GM21515 (cell line): ENCODE measurements around the gene RTKN2.
"Not testable (repeated sequence)": the region's sequence is repeated elsewhere in the genome, so short reads cannot be mapped to it uniquely, and the experiment has no call there.

Experiments
- ATAC-seq: cut with Tn5 transposase; IDR thresholded peaks from one replicate; pipeline ENCODE4 v1.9.1; 2021; ENCODE audit not compliant: unreplicated experiment

The RTKN2 gene

GRCh38 chr10:62268399-62269114 is at the start of gene RTKN2:
Gene RTKN2 (minus strand): TSS chr10:62268844. CDS start chr10:62268610, 234 bp downstream.
- peak; percentile 68 for ATAC-seq

GRCh38 chr10:62317257-62317656 is 48.6 kb upstream of the RTKN2 start:
- ATAC-seq = no peak

GRCh38 chr10:62309254-62309653 is 40.6 kb upstream of the RTKN2 start:
- ATAC-seq = no peak

GRCh38 chr10:62308101-62308500 is 39.5 kb upstream of the RTKN2 start:
- no peak for ATAC-seq

- no peak for ATAC-seq
Measured at GRCh38 chr10:62307635-62308034, 39.0 kb upstream of the RTKN2 start.

- ATAC-seq = no peak
Measured at GRCh38 chr10:62306663-62307062, 38.0 kb upstream of the RTKN2 start.

- no peak for ATAC-seq
Measured at GRCh38 chr10:62305813-62306212, 37.2 kb upstream of the RTKN2 start.

- ATAC-seq = no peak
Measured at GRCh38 chr10:62303922-62304321, 35.3 kb upstream of the RTKN2 start.

GRCh38 chr10:62302760-62303159 is 34.1 kb upstream of the RTKN2 start:
- ATAC-seq = no peak

GRCh38 chr10:62297857-62298256 is 29.2 kb upstream of the RTKN2 start:
- ATAC-seq = no peak

GRCh38 chr10:62284221-62284620 is 15.6 kb upstream of the RTKN2 start:
- ATAC-seq = no peak

GRCh38 chr10:62281348-62281747 is 12.7 kb upstream of the RTKN2 start:
- ATAC-seq = not testable (repeated sequence)

GRCh38 chr10:62280392-62280791 is 11.7 kb upstream of the RTKN2 start:
- not testable (repeated sequence) for ATAC-seq

GRCh38 chr10:62278441-62278910 is 9.8 kb upstream of the RTKN2 start:
- ATAC-seq = no peak

- no peak for ATAC-seq
Measured at GRCh38 chr10:62277971-62278370, 9.3 kb upstream of the RTKN2 start.

GRCh38 chr10:62270020-62270419 is 1.4 kb upstream of the RTKN2 start:
- ATAC-seq = no peak

- ATAC-seq = no peak
Measured at GRCh38 chr10:62268027-62268398, 631 bp downstream of the RTKN2 start.

- ATAC-seq = no peak
Measured at GRCh38 chr10:62266611-62267010, 2.0 kb downstream of the RTKN2 start.

GRCh38 chr10:62266147-62266546 is 2.5 kb downstream of the RTKN2 start:
- ATAC-seq = no peak

GRCh38 chr10:62264702-62265436 is 3.8 kb downstream of the RTKN2 start:
- ATAC-seq = peak; percentile 53

- no peak for ATAC-seq
Measured at GRCh38 chr10:62264126-62264525, 4.5 kb downstream of the RTKN2 start.

- ATAC-seq = no peak
Measured at GRCh38 chr10:62261666-62262065, 7.0 kb downstream of the RTKN2 start.
